ENCODE measurements around the gene TTN. TPM values are rescaled to one million over a fixed set of nuclear protein-coding genes. Genes with fewer than 3 reads are reported as not detected.

TTN gene
- polyA plus RNA-seq, 3 donors, result under 0.01 to 0.12 (median 0.08) TPM

GRCh38 chr2:178692845-178693244 is 114.4 kb downstream of the TTN start:
- H3K27me3 ChIP-seq (ENCODE audit: control insufficient read depth in 2 of 2, insufficient read depth in 2 of 2, low read length in 2 of 2), result no peaks in the 10 kb centered on the region
- Mint-ChIP-seq H3K27me3 (ENCODE audit: low read depth in 3 of 3) (no peaks in the 10 kb centered on the region), H3K4me3 (no peak overlapping the region), H3K9me3 (no peaks in the 10 kb centered on the region), H3K36me3 (no peaks in the 10 kb centered on the region), H3K27ac (no peak overlapping the region), H3K4me1 (no peaks in the 10 kb centered on the region)
- H3K36me3 ChIP-seq (replicated peaks in 1 of 2; ENCODE audit: control insufficient read depth in 1 of 2, insufficient read depth in 2 of 2, low read length in 2 of 2), result no peaks in the 10 kb centered on the region
- no peak overlapping the region for H3K4me2 ChIP-seq (replicated peaks; ENCODE audit: extremely low read depth, low read length, poor library complexity, severe bottlenecking)
- no peak overlapping the region for H3K9ac ChIP-seq (ENCODE audit: insufficient read depth, low read length, poor library complexity, severe bottlenecking)
- H4K20me1 ChIP-seq (ENCODE audit: insufficient read depth, low read length), result no peaks in the 10 kb centered on the region
- no peaks in the 10 kb centered on the region for H3K4me1 ChIP-seq (ENCODE audit: control insufficient read depth in 1 of 2, insufficient read depth in 2 of 2, low read length in 2 of 2)
- no CpG with 5 or more reads among the region's 2 CpGs for WGBS (ENCODE audit: insufficient coverage)
- intact Hi-C loops (cut with micrococcal nuclease), result no loop called here
- no peak overlapping the region for H3K27ac ChIP-seq (ENCODE audit: low read depth in 1 of 2, low read length in 2 of 2)
- no peak overlapping the region for H3K4me3 ChIP-seq (replicated peaks in 1 of 3; ENCODE audit: low read depth in 2 of 3, low read length in 3 of 3)
- no peaks in the 10 kb centered on the region for H3K9me3 ChIP-seq (replicated peaks in 1 of 2; ENCODE audit: control insufficient read depth in 1 of 2, insufficient read depth in 1 of 2, low read length in 2 of 2)
- H3K79me2 ChIP-seq (ENCODE audit: insufficient read depth, low read length), result no peaks in the 10 kb centered on the region
- H2AFZ ChIP-seq (ENCODE audit: insufficient read depth, low read depth, low read length, poor library complexity, severe bottlenecking), result no peak overlapping the region
- DNase-seq, result no peak
- no peak for TF ChIP-seq CTCF (IDR thresholded peaks at IDR 0.05)

GRCh38 chr2:178689808-178690207 is 117.4 kb downstream of the TTN start:
- no peaks in the 10 kb centered on the region for H3K9me3 ChIP-seq (replicated peaks in 1 of 2; ENCODE audit: control insufficient read depth in 1 of 2, insufficient read depth in 1 of 2, low read length in 2 of 2)
- no peak overlapping the region for H3K27ac ChIP-seq (ENCODE audit: low read depth in 1 of 2, low read length in 2 of 2)
- H3K4me1 ChIP-seq (ENCODE audit: control insufficient read depth in 1 of 2, insufficient read depth in 2 of 2, low read length in 2 of 2), result no peaks in the 10 kb centered on the region
- no peak overlapping the region for H3K4me3 Mint-ChIP-seq
- no peaks in the 10 kb centered on the region for H3K4me1 Mint-ChIP-seq
- no peaks in the 10 kb centered on the region for H3K27me3 ChIP-seq (ENCODE audit: control insufficient read depth in 2 of 2, insufficient read depth in 2 of 2, low read length in 2 of 2)
- intact Hi-C loops (cut with micrococcal nuclease), result no loop called here
- H2AFZ ChIP-seq (ENCODE audit: insufficient read depth, low read depth, low read length, poor library complexity, severe bottlenecking), result no peak overlapping the region
- no peak overlapping the region for H3K9ac ChIP-seq (ENCODE audit: insufficient read depth, low read length, poor library complexity, severe bottlenecking)
- no peak overlapping the region for H3K4me3 ChIP-seq (replicated peaks in 1 of 3; ENCODE audit: low read depth in 2 of 3, low read length in 3 of 3)
- WGBS (ENCODE audit: insufficient coverage), result 100% methylated on average over 1 of the region's 1 CpG
- no peaks in the 10 kb centered on the region for H3K36me3 ChIP-seq (replicated peaks in 1 of 2; ENCODE audit: control insufficient read depth in 1 of 2, insufficient read depth in 2 of 2, low read length in 2 of 2)
- no peak for DNase-seq
- no peaks in the 10 kb centered on the region for H4K20me1 ChIP-seq (ENCODE audit: insufficient read depth, low read length)
- no peaks in the 10 kb centered on the region for H3K27me3 Mint-ChIP-seq (ENCODE audit: low read depth in 3 of 3)
- H3K27ac Mint-ChIP-seq, result no peak overlapping the region
- peaks cover 0 to 2% (median 0%) of the 10 kb centered on the region in 7 donors for H3K9me3 Mint-ChIP-seq
- H3K36me3 Mint-ChIP-seq, result no peaks in the 10 kb centered on the region
- H3K4me2 ChIP-seq (replicated peaks; ENCODE audit: extremely low read depth, low read length, poor library complexity, severe bottlenecking), result no peak overlapping the region
- no peaks in the 10 kb centered on the region for H3K79me2 ChIP-seq (ENCODE audit: insufficient read depth, low read length)
- no peak for TF ChIP-seq CTCF (IDR thresholded peaks at IDR 0.05)

All from CD14-positive monocyte (primary cell).